DLD1 (cell line): ENCODE results near the gene FOXP1.

Experiments used
- in situ Hi-C: cut with HindIII; loops from 2 replicates; pipeline ENCODE4 v1.10.0; 2017; ENCODE audit warnings: low sequenced_read_pairs

Gene FOXP1

DNA sequence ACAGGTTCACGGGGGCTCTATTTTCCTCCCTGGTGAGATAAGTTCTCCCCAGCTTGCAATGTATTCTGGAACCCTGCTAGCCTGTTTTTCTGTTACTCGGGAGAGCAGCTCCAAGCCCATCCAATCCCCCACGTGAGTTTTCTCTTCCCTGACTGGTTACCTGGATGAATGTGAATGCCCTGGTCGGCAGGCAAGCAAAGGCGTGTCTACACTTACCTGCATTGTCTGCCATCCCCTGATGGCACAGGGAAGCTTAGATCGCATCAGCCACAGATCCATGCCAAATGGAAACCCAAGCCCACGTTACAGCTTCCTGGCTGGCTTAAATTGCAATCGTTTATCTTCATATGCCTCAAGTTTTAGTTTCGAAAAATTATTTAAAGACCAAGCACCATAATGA lies 149.9 kb downstream of the FOXP1 start:
- in situ Hi-C loops: no loop called here

DNA sequence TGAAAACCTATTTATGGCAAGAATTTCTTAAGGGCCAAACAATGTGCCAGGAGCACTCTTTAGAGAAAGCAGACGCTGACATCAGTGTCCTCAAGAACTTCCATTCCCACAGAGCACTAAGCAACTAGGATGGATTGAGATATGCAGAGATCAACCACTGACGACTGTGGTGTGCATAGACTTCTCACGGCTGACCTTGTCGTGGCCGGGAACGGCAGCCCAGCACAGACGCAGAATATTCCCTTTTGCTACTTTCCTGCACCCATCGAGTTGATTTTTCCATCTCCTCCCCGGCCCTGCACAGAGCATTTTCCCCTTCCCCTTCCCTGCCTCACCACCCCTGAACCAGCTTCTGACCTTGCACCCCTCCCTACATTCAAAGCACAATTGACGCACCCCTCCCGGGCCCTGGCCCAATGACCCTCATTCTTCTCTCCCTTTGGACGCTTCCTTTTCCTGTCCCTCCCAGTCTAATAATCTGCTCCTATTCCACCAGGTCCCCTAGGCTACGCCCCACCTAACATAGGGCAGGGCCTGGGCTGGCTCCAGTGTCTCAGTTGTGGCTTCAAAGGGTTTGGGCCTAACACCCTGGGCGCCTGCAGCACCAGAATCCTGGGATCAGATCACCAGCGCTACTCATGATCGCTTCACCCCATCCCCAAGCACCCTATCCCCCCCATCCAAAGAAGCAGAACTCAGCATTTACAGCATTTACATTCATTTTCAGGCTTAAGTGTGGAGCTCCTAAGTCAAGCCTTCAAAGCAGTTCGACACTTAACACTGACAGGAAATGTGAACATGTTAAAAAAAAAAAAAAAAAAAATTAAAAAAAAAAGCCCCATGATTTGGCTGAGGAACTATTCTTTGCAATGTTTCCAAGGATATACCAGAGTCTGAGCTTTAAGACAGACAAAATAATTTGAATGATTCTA lies 151.2 kb downstream of the FOXP1 start:
- in situ Hi-C loops: no loop called here

DNA sequence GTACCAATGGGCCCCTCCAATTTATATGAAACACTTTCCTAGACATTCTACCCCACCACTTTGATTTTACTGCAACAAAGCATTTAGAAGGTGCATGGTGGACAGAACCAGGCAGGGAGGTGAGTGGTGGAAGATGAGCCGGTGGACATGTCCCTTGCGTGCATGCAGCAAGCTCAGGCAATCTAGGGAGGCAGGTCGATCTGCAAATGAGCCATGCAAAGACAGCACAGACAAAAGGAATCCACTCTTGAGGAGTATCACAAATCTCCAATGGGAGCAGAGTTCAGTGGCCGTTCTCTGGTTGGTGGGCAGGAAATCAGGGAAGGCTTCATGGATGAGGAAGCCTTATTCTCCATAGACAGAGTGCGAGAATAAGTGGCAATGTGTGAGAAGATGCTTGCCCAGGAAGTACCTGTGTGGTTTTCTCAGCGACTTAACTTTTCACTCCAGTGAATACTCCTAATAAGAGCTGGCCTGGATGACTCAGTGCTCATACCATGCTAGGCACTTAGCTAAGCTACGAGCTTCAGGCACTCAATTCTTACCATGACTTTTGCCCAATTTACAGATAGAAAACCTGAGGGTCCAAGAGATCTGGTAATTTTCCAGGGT lies 152.5 kb downstream of the FOXP1 start:
- in situ Hi-C loops: no loop called here

DNA sequence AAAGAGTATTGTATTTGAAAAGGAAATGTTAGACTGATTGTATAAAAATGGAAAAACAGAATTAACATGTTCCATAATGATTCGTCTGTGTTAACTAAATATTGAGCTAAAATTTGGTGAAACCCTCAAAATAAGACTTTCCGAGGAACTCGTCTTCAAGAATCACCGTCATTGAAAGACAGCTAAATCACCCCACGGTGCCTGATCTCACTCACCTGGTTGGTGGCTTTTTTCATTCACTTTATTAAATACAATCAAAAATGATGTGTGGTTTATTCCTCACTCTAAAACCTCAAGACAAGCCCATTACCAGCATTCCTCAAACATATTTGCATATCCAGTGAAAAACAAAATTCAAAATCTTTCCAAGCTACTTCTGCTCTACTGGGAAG lies 153.9 kb downstream of the FOXP1 start:
- in situ Hi-C loops: no loop called here

DNA sequence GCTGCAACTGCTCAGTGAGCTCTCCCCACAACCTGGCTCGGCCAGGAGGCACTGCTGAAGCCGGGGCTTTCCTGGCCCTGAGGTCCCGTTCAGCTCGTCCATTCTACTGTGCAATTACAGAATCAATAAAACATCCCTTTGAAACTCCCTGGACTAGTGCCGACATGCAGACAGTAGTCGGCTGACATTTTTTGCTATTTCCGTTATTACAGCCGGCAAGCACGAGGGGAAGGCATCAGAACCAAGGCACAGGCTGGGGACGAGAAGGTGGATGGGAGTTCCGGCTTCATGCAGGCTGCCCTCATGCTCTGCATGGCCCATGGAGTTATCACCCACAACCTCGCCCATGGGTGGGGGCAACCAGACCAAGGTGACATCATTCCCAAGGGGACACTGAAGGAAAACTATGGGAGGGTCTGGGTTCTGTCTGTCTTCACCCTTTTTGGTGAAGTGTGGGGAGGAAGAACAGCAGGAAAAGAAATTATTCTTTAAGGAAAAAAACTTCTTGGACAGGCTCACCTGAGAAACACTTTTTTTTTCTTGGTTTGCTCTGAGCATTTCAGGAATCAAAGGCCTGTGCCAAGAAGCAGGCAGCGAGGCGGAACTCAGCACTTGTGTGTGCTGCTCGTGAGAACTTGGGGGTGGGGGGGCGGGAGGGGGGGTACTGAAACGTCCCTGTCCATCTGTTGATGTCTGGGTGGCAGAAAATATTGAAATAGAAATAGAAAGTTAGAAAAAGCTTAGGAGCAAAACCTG lies 154.5 kb downstream of the FOXP1 start:
- in situ Hi-C loops: no loop called here

DNA sequence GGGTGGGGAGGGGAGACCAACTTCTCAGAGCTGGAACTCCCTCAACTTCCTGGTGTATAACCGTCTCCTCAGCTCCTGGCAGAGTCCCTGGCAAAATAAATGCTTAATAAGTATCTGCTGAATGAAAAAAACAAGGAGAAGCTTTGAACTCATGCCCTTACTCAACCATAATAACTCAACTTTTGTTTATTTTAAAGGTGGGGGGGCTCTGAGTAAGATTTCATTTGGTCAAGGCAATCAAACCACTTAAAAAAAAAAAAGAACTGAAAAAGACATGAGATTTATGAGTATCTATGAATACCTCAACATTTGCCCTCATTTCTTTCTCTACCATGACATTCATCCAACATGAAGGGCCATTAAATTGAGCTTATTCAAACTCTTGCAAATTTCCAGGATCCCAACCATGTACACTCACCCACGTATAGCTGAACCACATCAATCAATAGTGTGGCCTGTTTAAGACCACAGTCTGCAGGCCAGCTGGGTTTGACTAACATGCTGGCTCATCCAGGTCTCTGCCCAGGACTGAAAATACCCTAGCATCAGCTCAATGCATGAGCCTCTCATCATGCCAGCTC lies 157.9 kb downstream of the FOXP1 start:
- in situ Hi-C loops: no loop called here

DNA sequence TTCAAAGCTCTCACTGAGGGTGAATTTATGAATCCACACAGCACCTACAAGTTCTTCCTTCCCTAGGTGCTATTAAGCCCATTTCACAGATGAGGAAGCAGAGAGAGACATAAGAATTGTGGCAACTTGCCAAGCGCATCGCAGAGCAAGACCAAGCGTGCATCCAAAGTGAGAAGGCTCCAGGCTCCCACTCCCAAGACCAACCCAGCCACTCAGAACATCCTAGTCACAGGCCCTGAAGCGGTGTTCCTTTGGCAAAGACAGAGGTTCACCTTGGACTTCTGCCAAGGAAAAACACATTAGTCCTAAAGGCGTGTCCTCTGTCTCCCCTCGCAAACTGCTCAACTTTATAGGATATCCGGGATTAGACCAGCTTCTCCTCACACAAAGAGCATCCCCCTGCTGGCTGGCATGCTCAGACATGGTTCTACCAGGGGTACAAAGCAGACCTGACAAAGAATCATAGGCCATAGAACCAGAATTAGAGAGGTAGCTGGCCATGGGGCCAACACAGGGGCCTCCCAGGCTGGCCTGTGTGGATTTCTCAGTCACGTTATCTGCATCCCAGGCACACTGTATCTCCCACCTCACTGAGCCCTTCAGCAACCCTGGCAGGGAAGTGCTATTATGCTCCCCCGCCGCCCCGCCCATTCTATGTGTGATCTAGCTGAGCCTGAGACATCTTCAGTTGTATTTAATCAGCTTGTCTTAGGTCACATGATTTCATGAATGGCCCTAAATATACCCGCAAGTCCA lies 160.2 kb downstream of the FOXP1 start:
- in situ Hi-C loops: no loop called here

DNA sequence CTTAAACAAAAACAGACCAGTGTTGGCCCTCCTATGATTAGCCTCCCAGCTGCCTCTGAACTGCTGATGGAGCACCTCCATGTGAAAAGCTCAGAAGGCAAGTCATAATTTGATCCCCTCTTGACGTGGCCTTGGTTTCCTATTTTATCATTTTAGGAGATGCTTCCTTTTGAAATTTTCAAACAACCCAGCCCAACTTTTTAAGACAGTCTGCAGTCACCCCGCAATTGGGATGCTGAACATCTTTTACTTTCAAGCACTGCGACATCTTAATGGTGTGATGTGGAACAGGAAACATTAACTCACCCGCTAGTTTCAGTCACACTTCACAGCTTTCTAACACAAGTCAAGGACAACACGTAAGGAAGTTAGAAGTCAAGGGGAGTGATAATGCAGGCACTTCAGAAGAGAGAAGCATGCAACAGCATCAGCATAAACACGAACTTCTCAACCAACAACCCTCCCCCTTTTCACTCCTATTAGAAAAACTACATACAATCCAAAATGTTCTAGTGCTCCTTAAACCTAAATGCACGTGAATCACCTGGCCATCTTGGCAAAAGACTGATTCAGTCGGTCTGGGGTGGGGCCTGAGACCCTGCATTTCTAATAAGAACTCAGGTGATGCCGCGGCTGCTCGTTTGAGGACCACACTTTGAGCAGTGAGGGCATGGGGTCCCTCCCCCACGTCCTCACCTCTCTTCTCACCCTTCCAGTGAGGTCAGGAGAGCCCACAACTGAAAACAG lies 161.5 kb downstream of the FOXP1 start:
- in situ Hi-C loops: no loop called here

DNA sequence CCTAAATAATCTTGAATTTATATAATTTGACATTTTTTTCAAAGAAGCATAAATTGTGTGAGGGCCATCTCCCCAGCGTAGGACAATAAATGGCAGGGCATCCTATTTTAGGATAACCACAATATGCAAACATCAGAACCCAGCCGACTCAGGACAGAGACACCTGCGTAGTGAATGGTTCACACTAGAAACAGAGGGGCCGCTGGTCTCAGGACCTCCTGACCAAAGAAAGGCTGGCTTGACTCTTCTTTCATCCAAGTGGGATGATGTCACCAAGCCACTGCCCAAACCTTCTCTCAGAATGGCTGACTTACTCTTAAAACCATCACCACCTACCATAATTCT lies 162.1 kb downstream of the FOXP1 start:
- in situ Hi-C loops: no loop called here

DNA sequence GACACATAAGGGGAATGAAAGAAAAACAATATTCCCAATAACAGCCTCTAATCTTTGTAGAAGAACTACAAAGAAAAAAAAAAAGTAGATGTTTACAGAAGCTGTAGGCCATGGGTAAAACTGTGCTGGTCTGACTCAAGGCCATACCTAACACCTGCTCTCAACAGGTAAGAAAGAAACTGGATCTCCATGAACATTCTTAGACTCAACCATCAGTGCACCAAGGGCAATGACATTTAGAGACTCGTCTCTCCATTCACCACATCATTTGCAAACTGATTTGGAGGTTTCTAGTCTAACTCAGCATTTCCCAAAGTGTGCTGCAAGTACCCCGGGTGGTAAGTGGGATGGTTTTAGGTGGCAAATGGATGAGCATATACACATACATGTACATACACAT lies 164.2 kb downstream of the FOXP1 start:
- in situ Hi-C loops: no loop called here

DNA sequence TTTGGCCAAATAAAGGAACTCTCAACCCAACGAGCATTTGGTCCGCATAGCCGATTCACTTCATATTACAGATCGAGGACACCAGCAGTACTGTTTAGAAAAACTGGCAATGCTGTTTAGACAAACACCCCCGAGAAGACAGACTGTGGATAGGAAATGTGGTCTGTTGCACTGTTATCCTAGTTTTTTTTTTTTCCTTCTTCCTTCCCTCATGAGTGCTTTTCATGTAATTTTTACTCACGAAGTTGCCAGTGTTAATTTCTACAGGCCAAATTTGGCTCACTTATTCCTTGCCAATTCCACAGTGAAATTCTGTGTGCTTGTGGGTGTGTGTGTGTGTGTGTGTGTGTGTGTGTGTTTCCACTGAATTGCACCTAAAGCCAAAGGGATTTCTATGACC lies 165.7 kb downstream of the FOXP1 start:
- in situ Hi-C loops: no loop called here

DNA sequence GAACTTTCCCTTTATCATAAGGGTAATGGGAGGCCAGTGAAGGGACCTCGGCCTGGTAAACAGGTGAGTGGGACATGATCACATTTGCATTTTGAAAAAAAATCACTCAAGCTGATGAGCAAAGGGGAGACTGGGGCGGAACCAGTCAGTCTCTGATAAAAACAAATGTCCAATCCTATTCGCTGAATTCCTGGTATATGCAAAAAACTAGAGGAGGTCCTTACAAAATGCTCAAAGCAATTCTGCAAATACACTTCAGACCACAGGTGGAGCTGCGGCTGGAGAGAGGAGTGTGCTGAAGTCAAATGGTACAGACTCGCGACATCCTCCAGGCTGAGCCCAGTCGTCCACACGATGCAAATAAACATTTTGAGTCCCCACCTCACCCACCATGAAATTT lies 166.7 kb downstream of the FOXP1 start:
- in situ Hi-C loops: no loop called here

DNA sequence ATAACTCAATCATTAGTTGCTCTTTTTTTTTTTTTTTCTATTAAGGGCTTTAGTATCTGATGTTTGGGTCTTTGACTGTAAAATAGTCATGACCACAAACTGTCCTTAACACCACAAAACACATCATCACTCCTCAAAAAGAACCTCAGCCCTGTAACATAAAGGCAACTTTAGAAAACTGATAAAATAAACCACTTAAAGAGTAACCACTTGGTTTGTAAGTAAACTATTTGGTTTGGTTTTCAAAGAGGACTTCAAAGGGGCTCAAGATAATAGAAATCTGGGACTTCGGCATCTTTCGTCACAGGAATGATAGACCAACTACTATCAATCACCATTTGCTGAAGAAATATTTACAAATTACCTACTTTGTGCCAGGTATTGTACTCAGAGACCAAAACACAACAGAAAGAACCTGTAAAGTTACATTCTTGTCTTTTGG lies 167.8 kb downstream of the FOXP1 start:
- in situ Hi-C loops: no loop called here

DNA sequence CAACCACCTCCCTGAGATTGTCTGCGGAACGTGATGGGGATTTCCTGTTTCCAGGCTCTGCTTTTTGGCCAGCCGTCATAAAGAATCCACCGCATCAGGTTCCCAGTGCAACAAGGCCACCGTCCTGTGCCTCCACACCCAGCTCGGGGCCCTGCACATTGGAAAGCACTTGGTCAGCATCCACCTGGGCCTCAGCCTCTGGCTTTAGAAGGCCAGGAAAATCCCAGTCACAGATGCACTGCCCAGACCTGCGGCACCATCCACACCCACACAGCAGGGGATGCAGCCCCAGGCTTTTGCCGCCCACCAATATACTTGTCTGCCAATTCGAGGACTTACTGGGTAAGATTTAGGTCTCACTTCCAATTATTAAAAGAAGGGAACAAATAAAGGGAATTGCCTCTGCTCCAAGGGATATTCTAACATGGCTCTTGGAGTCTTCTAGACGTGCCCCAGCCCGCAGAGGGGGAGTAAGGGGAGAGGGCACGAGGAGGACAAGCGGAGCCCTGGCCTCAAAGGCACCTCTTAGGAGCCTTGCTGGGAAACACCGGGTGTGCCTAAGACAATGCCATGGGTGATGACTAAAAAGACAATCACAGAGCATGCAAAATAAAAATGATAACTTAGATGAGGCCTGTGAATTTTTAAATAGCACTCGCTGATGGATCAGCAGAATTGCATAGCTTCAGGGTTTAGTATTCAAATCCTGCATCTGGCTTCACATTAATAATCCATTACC lies 169.2 kb downstream of the FOXP1 start:
- in situ Hi-C loops: no loop called here

DNA sequence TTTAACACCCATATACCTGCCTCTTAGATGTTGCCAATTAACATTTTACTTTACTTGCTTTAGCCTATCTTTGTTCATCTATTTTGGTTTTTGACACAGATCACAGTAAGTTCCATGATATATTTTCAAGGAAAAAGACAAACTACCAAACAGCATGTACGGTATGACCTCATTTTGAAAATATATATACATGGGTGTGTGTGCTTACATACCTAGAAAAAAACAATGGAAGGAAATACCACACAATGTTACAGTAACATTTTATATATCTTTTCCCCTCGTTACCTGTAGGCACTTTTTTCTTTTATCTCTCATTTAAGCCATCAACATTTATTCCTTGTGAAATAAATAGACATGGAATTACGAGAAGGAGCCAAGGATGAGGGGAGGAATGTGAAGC lies 170.0 kb downstream of the FOXP1 start:
- in situ Hi-C loops: no loop called here

DNA sequence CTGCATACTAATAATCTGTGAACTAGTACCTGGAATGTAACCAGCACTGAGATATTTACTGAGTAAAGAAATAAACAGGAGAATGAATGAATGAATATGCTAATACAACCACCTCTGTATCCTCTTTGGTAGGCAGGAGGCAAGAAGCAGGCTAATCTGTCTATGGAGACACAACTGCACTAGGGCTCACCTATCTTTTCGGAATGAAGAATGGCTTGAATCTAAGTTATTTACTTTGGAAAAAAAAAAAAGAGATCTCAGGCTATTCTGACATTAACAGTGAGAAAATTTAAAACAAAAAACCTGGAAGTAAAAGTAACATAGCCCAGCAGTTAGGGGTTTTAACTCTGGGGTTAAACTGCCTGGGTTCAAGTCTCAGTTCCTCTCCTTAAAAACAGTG lies 174.2 kb downstream of the FOXP1 start:
- in situ Hi-C loops: no loop called here

DNA sequence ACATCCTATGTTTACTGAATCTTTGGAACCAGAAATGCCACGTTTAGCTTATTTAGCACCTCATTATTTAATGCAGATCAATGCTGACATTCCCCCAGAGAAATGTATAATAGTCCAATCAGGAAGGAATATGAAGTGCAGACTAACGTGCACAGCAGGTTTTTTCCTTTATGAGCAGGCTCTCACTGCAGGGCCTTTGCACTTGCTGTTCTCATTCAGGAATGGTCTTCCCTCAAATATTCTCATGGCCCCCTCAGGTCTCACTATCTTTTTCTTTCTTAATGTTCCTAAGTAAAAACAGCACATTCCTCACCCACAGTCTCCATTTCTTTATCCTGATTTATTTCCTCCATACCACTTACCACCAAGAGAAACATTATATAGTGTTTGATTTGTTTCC lies 174.6 kb downstream of the FOXP1 start:
- in situ Hi-C loops: no loop called here

DNA sequence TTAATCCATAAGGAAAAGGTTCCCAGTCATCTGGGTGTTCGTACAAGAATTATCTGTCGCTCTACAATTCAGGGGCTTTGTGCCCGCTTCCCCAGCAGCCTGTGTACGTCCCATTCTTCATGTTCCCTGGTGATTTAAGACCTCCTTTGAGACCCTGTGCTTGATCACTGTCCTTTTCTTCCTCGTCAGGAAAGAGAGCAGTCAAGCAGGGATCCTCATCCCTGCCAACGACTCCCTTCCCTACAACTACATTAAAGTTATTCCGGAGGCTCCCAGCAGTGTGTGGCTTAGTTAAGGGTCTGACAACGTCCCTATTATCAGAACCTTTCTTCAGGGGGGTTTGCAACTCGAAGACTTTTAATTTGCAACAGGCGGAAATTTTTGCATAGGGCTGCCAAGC lies 175.7 kb downstream of the FOXP1 start:
- in situ Hi-C loops: no loop called here
